Upper lobe of left lung (tissue), 4 donors: ENCODE results near the gene AEBP1.

ENCODE experiments used
- POLR2A ChIP-seq, 4 donors: fragments of 450-650 bp; IDR thresholded peaks; one replicate each; pipeline ENCODE4 v1.5.1; 2016 to 2017; ENCODE audit warnings: antibody characterized with exemption in 4 of 4, mild to moderate bottlenecking in 2 of 4
- TF ChIP-seq, protein P1 (sequence below), 6 experiments: fragments of 450-650 bp in 4 of 6; fragments of 200-600 bp in 2 of 6; sonication (generic) in 2 of 6; IDR thresholded peaks; one replicate each; pipeline ENCODE4 v1.5.1; 2016 to 2019; ENCODE audit warnings: antibody characterized with exemption in 6 of 6

DNA sequence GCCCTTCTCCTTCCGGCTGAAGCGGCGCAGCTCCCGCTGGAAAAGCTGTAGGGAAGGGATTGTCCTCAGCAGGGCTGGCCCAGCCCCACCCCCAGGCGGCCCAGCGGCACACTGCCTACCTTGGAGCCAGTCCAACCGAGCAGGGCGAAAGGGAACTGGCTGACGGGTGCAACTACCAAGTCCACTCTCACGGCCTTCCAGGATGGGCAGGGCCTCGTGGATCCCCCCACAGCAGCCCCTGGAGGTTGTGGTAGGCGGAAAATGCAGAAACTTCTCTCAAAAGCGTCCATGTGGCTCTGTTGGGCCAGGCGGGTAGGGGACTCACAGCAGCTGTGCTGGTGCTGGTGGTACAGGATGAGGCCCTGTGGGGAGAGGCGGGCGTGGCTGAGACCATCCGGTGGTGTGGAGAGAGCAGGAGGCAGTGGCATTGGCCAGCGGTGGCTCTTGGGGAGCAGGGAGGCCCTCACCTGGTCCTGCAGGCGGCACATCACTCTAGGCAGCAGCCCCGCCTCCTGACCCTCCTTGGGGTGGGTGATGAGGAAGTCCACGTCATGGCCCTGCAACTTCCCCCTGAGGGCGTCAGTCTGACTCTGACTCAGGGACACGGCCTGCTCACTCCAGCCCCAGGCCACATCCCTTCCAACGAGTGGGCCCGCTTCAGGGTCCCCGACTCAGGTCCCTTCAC is 30.3 kb upstream of the AEBP1 start:
- TF ChIP-seq POLR2A (IDR thresholded peaks at IDR 0.05) = peak in 1 of 4 donors; percentile 57
- TF ChIP-seq, protein P1, sequence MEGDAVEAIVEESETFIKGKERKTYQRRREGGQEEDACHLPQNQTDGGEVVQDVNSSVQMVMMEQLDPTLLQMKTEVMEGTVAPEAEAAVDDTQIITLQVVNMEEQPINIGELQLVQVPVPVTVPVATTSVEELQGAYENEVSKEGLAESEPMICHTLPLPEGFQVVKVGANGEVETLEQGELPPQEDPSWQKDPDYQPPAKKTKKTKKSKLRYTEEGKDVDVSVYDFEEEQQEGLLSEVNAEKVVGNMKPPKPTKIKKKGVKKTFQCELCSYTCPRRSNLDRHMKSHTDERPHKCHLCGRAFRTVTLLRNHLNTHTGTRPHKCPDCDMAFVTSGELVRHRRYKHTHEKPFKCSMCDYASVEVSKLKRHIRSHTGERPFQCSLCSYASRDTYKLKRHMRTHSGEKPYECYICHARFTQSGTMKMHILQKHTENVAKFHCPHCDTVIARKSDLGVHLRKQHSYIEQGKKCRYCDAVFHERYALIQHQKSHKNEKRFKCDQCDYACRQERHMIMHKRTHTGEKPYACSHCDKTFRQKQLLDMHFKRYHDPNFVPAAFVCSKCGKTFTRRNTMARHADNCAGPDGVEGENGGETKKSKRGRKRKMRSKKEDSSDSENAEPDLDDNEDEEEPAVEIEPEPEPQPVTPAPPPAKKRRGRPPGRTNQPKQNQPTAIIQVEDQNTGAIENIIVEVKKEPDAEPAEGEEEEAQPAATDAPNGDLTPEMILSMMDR (IDR thresholded peaks at IDR 0.05) = peak in 1 of 6 experiments; percentile 20
